ENCODE measurements around the gene MEGF11. TPM values are rescaled to one million over a fixed set of nuclear protein-coding genes. Genes with fewer than 3 reads are reported as not detected.

The MEGF11 gene
- polyA plus RNA-seq, 1 of the 3 experiments (the other 2 are of a cell fraction): not detected

DNA sequence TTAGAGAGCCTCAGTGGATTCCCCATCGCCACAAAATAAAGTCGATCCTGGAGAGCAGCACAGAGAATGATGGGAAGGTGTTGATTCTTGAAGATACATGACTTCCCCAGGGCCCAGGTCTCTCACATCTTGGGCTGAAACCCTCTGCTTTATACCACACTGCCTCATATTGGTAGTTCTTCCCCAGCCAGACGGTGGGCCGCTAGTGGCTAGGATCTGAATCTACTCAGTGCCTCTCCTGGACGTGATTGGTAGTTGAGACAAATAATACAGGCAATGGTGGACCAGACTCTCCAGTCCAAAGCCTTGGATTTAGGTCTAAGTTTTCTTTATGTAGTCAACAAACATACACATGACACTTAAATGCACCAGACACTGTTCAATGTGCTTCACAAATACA, 334.6 kb downstream of the MEGF11 start:
- no peak overlapping the region for H3K4me3 ChIP-seq (ENCODE audit: low read depth in 2 of 2, low read length in 1 of 2)
- peaks cover 0 to 6% of the 10 kb centered on the region in 2 experiments for H3K36me3 ChIP-seq (replicated peaks in 1 of 2; ENCODE audit: control insufficient read depth in 1 of 2, insufficient read depth in 2 of 2, low read length in 1 of 2)
- TF ChIP-seq FOXM1 (IDR thresholded peaks at IDR 0.05; ENCODE audit: low read depth): no peak
- no peak for TF ChIP-seq CTCF (IDR thresholded peaks at IDR 0.05)
- no peak for TF ChIP-seq RAD21 (IDR thresholded peaks at IDR 0.05; ENCODE audit: low read length)
- TF ChIP-seq NRF1 (IDR thresholded peaks at IDR 0.05; ENCODE audit: low read depth, low read length): no peak
- no peak for TF ChIP-seq MEF2A (IDR thresholded peaks at IDR 0.05; ENCODE audit: borderline replicate concordance, low read depth)
- TF ChIP-seq YY1 (IDR thresholded peaks at IDR 0.05; ENCODE audit: low read depth): no peak
- no peak for TF ChIP-seq SMC3 (IDR thresholded peaks at IDR 0.05; ENCODE audit: low read depth, low read length)
- no peak for TF ChIP-seq FOXJ3 (CRISPR knock-in tag; IDR thresholded peaks at IDR 0.05)
- no peak for TF ChIP-seq NFIC (IDR thresholded peaks at IDR 0.05; ENCODE audit: borderline replicate concordance)
- TF ChIP-seq ZBTB33 (IDR thresholded peaks at IDR 0.05; ENCODE audit: borderline replicate concordance, low read depth): no peak
- no peak for TF ChIP-seq GABPA (IDR thresholded peaks at IDR 0.05; ENCODE audit: low read depth)
- TF ChIP-seq CHD2 (IDR thresholded peaks at IDR 0.05; ENCODE audit: low read length, partially characterized antibody): no peak
- TF ChIP-seq TAF1 (IDR thresholded peaks at IDR 0.05; ENCODE audit: borderline replicate concordance, low read depth, low read length): no peak
- TF ChIP-seq USF2 (IDR thresholded peaks at IDR 0.05; ENCODE audit: borderline replicate concordance, low read depth, low read length): no peak
- H2AFZ ChIP-seq (ENCODE audit: low read depth): no peak overlapping the region
- H3K9me2 ChIP-seq: no peaks in the 10 kb centered on the region
- H3K27me3 ChIP-seq (ENCODE audit: insufficient read depth): no peaks in the 10 kb centered on the region
- H3K27ac ChIP-seq (ENCODE audit: low read depth in 2 of 2, low read length in 1 of 2): no peak overlapping the region
- ChIA-PET CTCF (interaction anchor here (0.9 to 4.1 kb wide), 3 partner anchors 56 to 367 kb away, joined by 3 to 40 read pairs (median 10); no protein-coding TSS in a partner anchor), POLR2A (interaction anchor here (0.7 kb wide), 1 partner anchor 25 kb away, joined by 3 read pairs; no protein-coding TSS in a partner anchor)
- no peaks in the 10 kb centered on the region for H3K9me3 ChIP-seq
- H4K20me1 ChIP-seq (ENCODE audit: insufficient read depth): no peaks in the 10 kb centered on the region
- DNase-seq: no peak
- H3F3A ChIP-seq (replicated peaks; ENCODE audit: insufficient read depth): no peaks in the 10 kb centered on the region
- H3K4me2 ChIP-seq: no peak overlapping the region
- H3K9ac ChIP-seq: no peak overlapping the region
- peaks cover 0 to 27% of the 10 kb centered on the region in 2 experiments; a peak in 1 of 4 replicates for H3K4me1 ChIP-seq (ENCODE audit: control insufficient read depth in 1 of 2, insufficient read depth in 2 of 2, low read depth in 1 of 2, low read length in 1 of 2)
- WGBS (ENCODE audit: low lambda C conversion rate): 100% methylated on average over 4 of the region's 5 CpGs
- H3K79me2 ChIP-seq (ENCODE audit: insufficient read depth): no peaks in the 10 kb centered on the region
